Muscle of leg (tissue), 16 donors: ENCODE results near the gene STAT6. TPM values are rescaled to one million over a fixed set of nuclear protein-coding genes. Genes with fewer than 3 reads are reported as not detected.

ENCODE experiments used
- DNase-seq: peaks from one replicate; pipeline ENCODE4 v3.0.0; 2013
- H3K27ac ChIP-seq: one replicate; pipeline ENCODE4 v1.5.1; 2013; ENCODE audit warnings: mild to moderate bottlenecking, low read length, control low read depth
- H3K27me3 ChIP-seq: one replicate; pipeline ENCODE4 v1.6.1; 2013; ENCODE audit warnings: low read length; ENCODE audit not compliant: control insufficient read depth, insufficient read depth
- H3K36me3 ChIP-seq: one replicate; pipeline ENCODE4 v1.6.1; 2013; ENCODE audit warnings: low read length; ENCODE audit not compliant: control insufficient read depth, insufficient read depth
- H3K4me1 ChIP-seq: one replicate; pipeline ENCODE4 v1.6.1; 2013; ENCODE audit warnings: low read length; ENCODE audit not compliant: control insufficient read depth, insufficient read depth
- H3K4me3 ChIP-seq: one replicate; pipeline ENCODE4 v1.5.1; 2013; ENCODE audit warnings: low read length, control low read depth
- H3K9me3 ChIP-seq: replicated peaks from 2 replicates; pipeline ENCODE4 v1.6.1; 2013; ENCODE audit warnings: low read depth, low read length; ENCODE audit not compliant: control insufficient read depth
- WGBS: methylation state at CpG from one replicate; pipeline ENCODE4 v1.1.5; 2013; ENCODE audit warnings: missing lambda C conversion rate; ENCODE audit not compliant: insufficient coverage; 5-methylcytosine and 5-hydroxymethylcytosine counted together
- long read RNA-seq, 11 donors: transcript quantifications; one replicate each; lab custom pipeline, GENCODE V29; 2026
- polyA plus RNA-seq, 8 donors: library from polyadenylated mRNA; unstranded; fragments of 120-200 nt; gene quantifications; one replicate each; pipeline versions ENCODE4 v1.2.1 to v1.2.3, GENCODE V29; 2013; ENCODE audit warnings: inconsistent platforms in 1 of 8, low replicate concordance in 1 of 8; ENCODE audit not compliant: insufficient read length in 8 of 8, insufficient read depth in 1 of 8
- total RNA-seq: library from RNA; stranded (reverse); fragments of 120-200 nt; gene quantifications from one replicate; pipeline ENCODE4 v1.2.4, GENCODE V29; 2013

STAT6 gene
- total RNA-seq = 26.9 TPM
- polyA plus RNA-seq = 10 to 100 TPM; 32.6 to 56.3 (median 37.1) TPM
- long read RNA-seq, donor 1, partial matches to known transcripts = 87 of 88 reads
- long read RNA-seq, donor 1, other reads (novel, unspliced or antisense) = 0 of 88 reads
- long read RNA-seq, donor 2, full-length matches to known transcripts = 1 of 1 reads
- long read RNA-seq, donor 2, partial matches to known transcripts = 0 of 1 reads
- long read RNA-seq, donor 2, other reads (novel, unspliced or antisense) = 0 of 1 reads
- long read RNA-seq, donor 3, full-length matches to known transcripts = 6 of 6 reads
- long read RNA-seq, donor 3, partial matches to known transcripts = 0 of 6 reads
- long read RNA-seq, donor 3, other reads (novel, unspliced or antisense) = 0 of 6 reads
- long read RNA-seq, donor 4, full-length matches to known transcripts = 2 of 2 reads
- long read RNA-seq, donor 4, partial matches to known transcripts = 0 of 2 reads
- long read RNA-seq, donor 4, other reads (novel, unspliced or antisense) = 0 of 2 reads
- long read RNA-seq, donor 5, full-length matches to known transcripts = 8 of 58 reads
- long read RNA-seq, donor 5, partial matches to known transcripts = 50 of 58 reads
- long read RNA-seq, donor 5, other reads (novel, unspliced or antisense) = 0 of 58 reads
- long read RNA-seq, donor 6, full-length matches to known transcripts = 3 of 3 reads
- long read RNA-seq, donor 6, partial matches to known transcripts = 0 of 3 reads
- long read RNA-seq, donor 6, other reads (novel, unspliced or antisense) = 0 of 3 reads
- long read RNA-seq, donor 7 = 0 reads
- long read RNA-seq, donor 8, partial matches to known transcripts = 293 of 301 reads
- long read RNA-seq, donor 8, other reads (novel, unspliced or antisense) = 5 of 301 reads
- long read RNA-seq, donor 9, partial matches to known transcripts = 0 of 1 reads
- long read RNA-seq, donor 9, other reads (novel, unspliced or antisense) = 0 of 1 reads
- long read RNA-seq, donor 10, partial matches to known transcripts = 6 of 9 reads
- long read RNA-seq, donor 10, other reads (novel, unspliced or antisense) = 0 of 9 reads
- long read RNA-seq, donor 11, transcript STAT6-224 (3 exons, 1,569 nt) = major isoform, 5 of 5 reads
- long read RNA-seq, donor 11, partial matches to known transcripts = 0 of 5 reads
- long read RNA-seq, donor 11, other reads (novel, unspliced or antisense) = 0 of 5 reads

GRCh38 chr12:57111031-57111734 is at the start of gene STAT6:
Gene STAT6 (minus strand): TSS chr12:57111362. CDS start chr12:57108278, 3,084 bp downstream.
- H3K4me1 ChIP-seq = peaks cover 34% of the 10 kb centered on the region
- WGBS = 2% methylated on average over 6 of the region's 13 CpGs

GRCh38 chr12:57160741-57161140 is 49.6 kb upstream of the STAT6 start:
- no peak for DNase-seq
- H3K36me3 ChIP-seq = peaks cover 87% of the 10 kb centered on the region
- H3K27ac ChIP-seq = no peak overlapping the region
- no peak overlapping the region for H3K4me3 ChIP-seq
- H3K27me3 ChIP-seq = peaks cover 3% of the 10 kb centered on the region
- H3K9me3 ChIP-seq = no peaks in the 10 kb centered on the region
- WGBS = 95% methylated on average over 14 of the region's 14 CpGs
- peaks cover 13% of the 10 kb centered on the region for H3K4me1 ChIP-seq

More at GRCh38 chr12:57111031-57111734, at the start of gene STAT6:
- peak; percentile 96 for DNase-seq
- no peaks in the 10 kb centered on the region for H3K27me3 ChIP-seq
- peak within 1 kb of the TSS; percentile 98 for H3K27ac ChIP-seq
- no peaks in the 10 kb centered on the region for H3K9me3 ChIP-seq
- peak within 1 kb of the TSS; percentile 72 for H3K4me3 ChIP-seq
- H3K36me3 ChIP-seq = peaks cover 15% of the 10 kb centered on the region

- peaks cover 13% of the 10 kb centered on the region for H3K4me1 ChIP-seq
These were observed 48.9 kb upstream of the STAT6 start for GRCh38 chr12:57160040-57160439.

GRCh38 chr12:57159311-57159710 is 48.1 kb upstream of the STAT6 start:
- H3K27me3 ChIP-seq = peaks cover 3% of the 10 kb centered on the region
- H3K9me3 ChIP-seq = no peaks in the 10 kb centered on the region
- H3K4me3 ChIP-seq = no peak overlapping the region
- H3K27ac ChIP-seq = no peak overlapping the region
- peak; percentile 39 for DNase-seq
- H3K36me3 ChIP-seq = peaks cover 90% of the 10 kb centered on the region
- peaks cover 13% of the 10 kb centered on the region for H3K4me1 ChIP-seq
- 80% methylated on average over 4 of the region's 4 CpGs for WGBS

More at GRCh38 chr12:57160040-57160439, 48.9 kb upstream of the STAT6 start:
- no peak overlapping the region for H3K27ac ChIP-seq
- 44% methylated on average over 3 of the region's 4 CpGs for WGBS
- H3K4me3 ChIP-seq = no peak overlapping the region
- H3K27me3 ChIP-seq = peaks cover 3% of the 10 kb centered on the region
- no peaks in the 10 kb centered on the region for H3K9me3 ChIP-seq
- H3K36me3 ChIP-seq = peaks cover 89% of the 10 kb centered on the region
- no peak for DNase-seq

GRCh38 chr12:57158665-57159064 is 47.5 kb upstream of the STAT6 start:
- H3K9me3 ChIP-seq = no peaks in the 10 kb centered on the region
- no peak overlapping the region for H3K4me3 ChIP-seq
- 25% methylated on average over 4 of the region's 4 CpGs for WGBS
- H3K27me3 ChIP-seq = peaks cover 3% of the 10 kb centered on the region
- H3K4me1 ChIP-seq = peaks cover 13% of the 10 kb centered on the region
- peaks cover 96% of the 10 kb centered on the region for H3K36me3 ChIP-seq
- no peak for DNase-seq
- H3K27ac ChIP-seq = no peak overlapping the region

GRCh38 chr12:57158186-57158585 is 47.0 kb upstream of the STAT6 start:
- Histone ChIP-seq H3K36me3 (peaks cover 98% of the 10 kb centered on the region), H3K9me3 (no peaks in the 10 kb centered on the region), H3K4me1 (peaks cover 15% of the 10 kb centered on the region), H3K27ac (no peak overlapping the region), H3K27me3 (peaks cover 3% of the 10 kb centered on the region), H3K4me3 (no peak overlapping the region)
- 94% methylated on average over 7 of the region's 16 CpGs for WGBS
- DNase-seq = no peak

- Histone ChIP-seq H3K36me3 (peaks cover 97% of the 10 kb centered on the region), H3K27ac (peak overlapping the region; percentile 17), H3K9me3 (no peaks in the 10 kb centered on the region), H3K4me3 (no peak overlapping the region), H3K4me1 (peaks cover 20% of the 10 kb centered on the region), H3K27me3 (peaks cover 3% of the 10 kb centered on the region)
- DNase-seq = peak; percentile 62
- WGBS = 77% methylated on average over 4 of the region's 5 CpGs
These were observed 46.5 kb upstream of the STAT6 start for GRCh38 chr12:57157588-57158173.

GRCh38 chr12:57156701-57157403 is 45.7 kb upstream of the STAT6 start:
- 71% methylated on average over 11 of the region's 16 CpGs for WGBS
- Histone ChIP-seq H3K36me3 (peaks cover 91% of the 10 kb centered on the region), H3K4me1 (peaks cover 29% of the 10 kb centered on the region), H3K9me3 (no peaks in the 10 kb centered on the region), H3K27me3 (peaks cover 3% of the 10 kb centered on the region), H3K4me3 (no peak overlapping the region), H3K27ac (no peak overlapping the region)
- DNase-seq = no peak
